ENCODE measurements around the gene SLX4IP.
A peak's percentile ranks its signal among the peaks of the same experiment; 100 is the strongest.

Gene SLX4IP

DNA sequence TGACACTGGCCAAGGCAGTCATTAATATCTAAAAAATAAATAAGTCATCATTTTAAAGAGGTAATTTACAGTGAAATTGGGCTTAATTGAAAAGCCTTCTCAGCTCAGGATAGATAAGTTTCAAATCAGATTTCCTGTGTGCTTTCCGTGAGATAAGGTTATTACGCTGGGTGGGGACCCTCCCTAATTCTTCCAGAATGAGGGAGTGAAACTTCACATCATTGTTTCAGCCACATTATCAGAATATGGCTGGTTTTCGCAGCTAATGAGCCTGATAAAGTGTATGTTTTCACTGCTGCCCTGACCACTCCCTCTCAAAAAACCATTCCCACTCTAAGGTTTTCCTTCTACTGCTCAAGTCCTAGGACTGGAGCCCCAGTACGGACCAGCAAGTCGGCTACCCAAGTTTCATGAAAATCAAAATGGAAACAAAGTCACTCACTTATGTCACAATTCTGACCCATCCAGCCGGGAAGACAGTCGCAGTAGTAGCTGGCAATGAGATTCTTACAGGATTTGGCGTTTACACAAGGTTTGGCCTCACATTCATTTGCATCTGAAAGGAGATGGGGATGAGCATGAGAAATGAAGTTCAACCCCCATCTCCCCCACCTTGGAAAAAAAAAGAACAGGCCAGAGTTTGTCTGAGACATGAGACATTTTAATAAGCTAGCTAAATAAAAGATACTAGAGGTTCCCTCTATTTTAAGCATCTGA lies 214.1 kb downstream of the SLX4IP start:
- Histone ChIP-seq H2BK120ac (ENCODE audit: low read depth, low read length) (no peak overlapping the region), H3K27me3 (ENCODE audit: insufficient read depth, low read length, poor library complexity) (no peaks in the 10 kb centered on the region), H3K18ac (ENCODE audit: low read length) (no peak overlapping the region), H3K56ac (ENCODE audit: low read length) (no peak overlapping the region), H3K79me1 (ENCODE audit: low read length) (peaks cover 2% of the 10 kb centered on the region), H3K4me3 (ENCODE audit: low read length) (no peak overlapping the region), H2BK5ac (ENCODE audit: low read length) (peak overlapping the region; percentile 36), H4K5ac (ENCODE audit: low read length) (no peak overlapping the region), H3K4me2 (ENCODE audit: low read length) (peak overlapping the region; percentile 8), H3K9ac (ENCODE audit: low read length) (no peak overlapping the region), H3K4ac (ENCODE audit: low read depth, low read length) (no peak overlapping the region), H2AK5ac (ENCODE audit: low read length) (no peak overlapping the region), H2BK15ac (replicated peaks; ENCODE audit: low read depth) (no peak overlapping the region), H3K27ac (ENCODE audit: low read depth, low read length) (no peak overlapping the region), H3K79me2 (ENCODE audit: control insufficient read depth, insufficient read depth, low read length) (no peaks in the 10 kb centered on the region), H3K36me3 (ENCODE audit: control insufficient read depth, insufficient read depth, low read length) (no peaks in the 10 kb centered on the region), H3K23ac (ENCODE audit: low read length) (no peak overlapping the region), H4K8ac (ENCODE audit: low read depth, low read length) (no peak overlapping the region), H3K4me1 (ENCODE audit: control insufficient read depth, low read depth, low read length) (peaks cover 20% of the 10 kb centered on the region)
- WGBS (ENCODE audit: extremely low coverage, insufficient coverage, low lambda C conversion rate): no CpG with 5 or more reads among the region's 8 CpGs
- DNase-seq: peak; percentile 58

DNA sequence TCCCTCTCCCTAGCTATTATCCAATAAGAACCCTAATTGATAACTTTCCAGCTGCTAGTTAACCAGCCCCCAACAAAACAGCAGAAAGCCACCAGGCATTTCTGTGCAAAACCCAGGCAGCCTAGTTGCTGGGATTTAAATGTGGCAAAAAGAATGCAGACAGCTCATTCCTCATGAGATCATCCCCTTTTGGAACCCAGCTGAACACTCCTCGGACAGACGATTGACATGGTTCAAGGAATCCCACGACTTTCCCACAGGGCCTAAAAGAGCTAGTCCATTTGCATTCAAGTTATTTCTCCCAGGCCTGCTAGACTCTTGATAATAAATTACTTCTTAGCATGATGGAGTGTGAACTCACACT lies 214.7 kb downstream of the SLX4IP start:
- Histone ChIP-seq H3K23ac (ENCODE audit: low read length) (no peak overlapping the region), H3K9ac (ENCODE audit: low read length) (no peak overlapping the region), H2BK120ac (ENCODE audit: low read depth, low read length) (no peak overlapping the region), H2AK5ac (ENCODE audit: low read length) (no peak overlapping the region), H3K27me3 (ENCODE audit: insufficient read depth, low read length, poor library complexity) (no peaks in the 10 kb centered on the region), H3K4ac (ENCODE audit: low read depth, low read length) (no peak overlapping the region), H3K56ac (ENCODE audit: low read length) (no peak overlapping the region), H3K4me3 (ENCODE audit: low read length) (no peak overlapping the region), H4K5ac (ENCODE audit: low read length) (no peak overlapping the region), H3K36me3 (ENCODE audit: control insufficient read depth, insufficient read depth, low read length) (no peaks in the 10 kb centered on the region), H4K8ac (ENCODE audit: low read depth, low read length) (no peak overlapping the region), H3K79me2 (ENCODE audit: control insufficient read depth, insufficient read depth, low read length) (no peaks in the 10 kb centered on the region), H3K27ac (ENCODE audit: low read depth, low read length) (no peak overlapping the region), H3K4me1 (ENCODE audit: control insufficient read depth, low read depth, low read length) (peaks cover 25% of the 10 kb centered on the region), H3K4me2 (ENCODE audit: low read length) (no peak overlapping the region), H3K79me1 (ENCODE audit: low read length) (peaks cover 2% of the 10 kb centered on the region), H2BK5ac (ENCODE audit: low read length) (no peak overlapping the region), H3K18ac (ENCODE audit: low read length) (no peak overlapping the region), H2BK15ac (replicated peaks; ENCODE audit: low read depth) (no peak overlapping the region)
- WGBS (ENCODE audit: extremely low coverage, insufficient coverage, low lambda C conversion rate): no CpG with 5 or more reads among the region's 3 CpGs
- no peak for DNase-seq

DNA sequence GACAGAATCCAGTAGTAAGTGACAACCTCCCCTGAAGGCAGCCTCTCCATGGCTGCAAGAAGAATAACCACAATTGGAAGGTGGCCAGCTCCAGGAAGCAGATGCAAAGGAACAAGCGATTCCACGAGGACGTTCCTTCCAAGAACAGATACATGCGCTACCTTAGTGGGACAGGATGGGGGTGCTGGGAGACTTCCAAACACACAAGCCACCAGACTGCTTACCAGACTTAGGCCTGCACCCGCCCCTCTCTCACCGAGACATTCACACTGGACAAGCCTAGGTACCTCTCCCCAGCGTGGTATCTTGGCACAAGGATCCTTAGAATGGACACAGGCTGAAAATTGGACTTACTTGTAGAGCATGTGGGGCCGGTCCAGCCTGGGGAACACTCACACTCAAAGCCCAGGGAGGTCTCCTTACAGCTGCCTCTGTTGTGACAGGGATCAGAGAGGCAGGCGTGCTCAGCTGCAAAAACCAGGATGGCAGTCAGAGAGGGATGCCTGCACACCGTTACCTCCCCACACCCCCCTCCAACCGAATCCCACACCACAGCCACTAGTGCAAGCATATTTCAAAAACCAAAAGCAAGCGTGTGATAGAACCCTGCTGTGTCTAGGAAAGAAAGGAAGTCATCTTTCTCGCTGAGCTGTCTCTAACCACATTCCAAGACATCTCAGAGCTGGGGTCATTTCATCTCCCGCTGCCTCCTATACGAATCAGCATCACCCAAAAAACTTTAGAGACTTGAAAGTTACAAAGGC lies 216.3 kb downstream of the SLX4IP start:
- H3K23ac ChIP-seq (ENCODE audit: low read length): no peak overlapping the region
- H3K27ac ChIP-seq (ENCODE audit: low read depth, low read length): no peak overlapping the region
- no peak overlapping the region for H3K56ac ChIP-seq (ENCODE audit: low read length)
- no peaks in the 10 kb centered on the region for H3K79me2 ChIP-seq (ENCODE audit: control insufficient read depth, insufficient read depth, low read length)
- H4K8ac ChIP-seq (ENCODE audit: low read depth, low read length): no peak overlapping the region
- H4K5ac ChIP-seq (ENCODE audit: low read length): no peak overlapping the region
- no peak overlapping the region for H3K4me3 ChIP-seq (ENCODE audit: low read length)
- no peak overlapping the region for H2BK15ac ChIP-seq (replicated peaks; ENCODE audit: low read depth)
- H3K18ac ChIP-seq (ENCODE audit: low read length): no peak overlapping the region
- no peak overlapping the region for H3K9ac ChIP-seq (ENCODE audit: low read length)
- H2BK5ac ChIP-seq (ENCODE audit: low read length): no peak overlapping the region
- DNase-seq: no peak
- H2AK5ac ChIP-seq (ENCODE audit: low read length): no peak overlapping the region
- no peaks in the 10 kb centered on the region for H3K27me3 ChIP-seq (ENCODE audit: insufficient read depth, low read length, poor library complexity)
- peaks cover 2% of the 10 kb centered on the region for H3K79me1 ChIP-seq (ENCODE audit: low read length)
- peaks cover 31% of the 10 kb centered on the region for H3K4me1 ChIP-seq (ENCODE audit: control insufficient read depth, low read depth, low read length)
- no peak overlapping the region for H3K4ac ChIP-seq (ENCODE audit: low read depth, low read length)
- H3K36me3 ChIP-seq (ENCODE audit: control insufficient read depth, insufficient read depth, low read length): no peaks in the 10 kb centered on the region
- H2BK120ac ChIP-seq (ENCODE audit: low read depth, low read length): no peak overlapping the region
- H3K4me2 ChIP-seq (ENCODE audit: low read length): no peak overlapping the region
- WGBS (ENCODE audit: extremely low coverage, insufficient coverage, low lambda C conversion rate): no CpG with 5 or more reads among the region's 15 CpGs

DNA sequence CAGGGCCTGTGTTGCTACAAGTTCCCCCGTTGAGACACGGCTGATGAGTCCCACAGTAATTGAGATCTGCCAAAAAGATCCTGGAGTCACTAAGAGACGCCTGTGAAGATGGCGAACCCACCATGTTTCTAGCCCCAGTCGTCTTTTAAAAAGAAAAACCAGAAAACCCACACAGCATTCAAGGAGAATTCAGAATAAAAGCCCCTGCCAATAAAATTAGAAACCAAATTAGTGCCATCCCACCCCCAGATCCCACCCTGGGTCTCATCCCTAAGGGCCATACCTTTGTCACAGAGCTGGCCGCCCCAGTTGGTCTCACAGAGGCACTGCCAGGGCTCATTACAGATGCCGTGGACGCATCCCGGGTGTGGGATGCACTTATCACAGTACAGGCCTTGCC lies 217.1 kb downstream of the SLX4IP start:
- H2BK120ac ChIP-seq (ENCODE audit: low read depth, low read length): no peak overlapping the region
- no peak overlapping the region for H3K4me3 ChIP-seq (ENCODE audit: low read length)
- H3K9ac ChIP-seq (ENCODE audit: low read length): no peak overlapping the region
- H3K79me1 ChIP-seq (ENCODE audit: low read length): peaks cover 2% of the 10 kb centered on the region
- H3K27me3 ChIP-seq (ENCODE audit: insufficient read depth, low read length, poor library complexity): no peaks in the 10 kb centered on the region
- no peaks in the 10 kb centered on the region for H3K36me3 ChIP-seq (ENCODE audit: control insufficient read depth, insufficient read depth, low read length)
- H3K23ac ChIP-seq (ENCODE audit: low read length): no peak overlapping the region
- H4K5ac ChIP-seq (ENCODE audit: low read length): no peak overlapping the region
- WGBS (ENCODE audit: extremely low coverage, insufficient coverage, low lambda C conversion rate): no CpG with 5 or more reads among the region's 9 CpGs
- DNase-seq: no peak
- peaks cover 33% of the 10 kb centered on the region for H3K4me1 ChIP-seq (ENCODE audit: control insufficient read depth, low read depth, low read length)
- no peak overlapping the region for H4K8ac ChIP-seq (ENCODE audit: low read depth, low read length)
- no peak overlapping the region for H2BK15ac ChIP-seq (replicated peaks; ENCODE audit: low read depth)
- no peak overlapping the region for H3K27ac ChIP-seq (ENCODE audit: low read depth, low read length)
- no peak overlapping the region for H2BK5ac ChIP-seq (ENCODE audit: low read length)
- no peaks in the 10 kb centered on the region for H3K79me2 ChIP-seq (ENCODE audit: control insufficient read depth, insufficient read depth, low read length)
- no peak overlapping the region for H3K4ac ChIP-seq (ENCODE audit: low read depth, low read length)
- H2AK5ac ChIP-seq (ENCODE audit: low read length): no peak overlapping the region
- H3K56ac ChIP-seq (ENCODE audit: low read length): no peak overlapping the region
- H3K18ac ChIP-seq (ENCODE audit: low read length): no peak overlapping the region
- H3K4me2 ChIP-seq (ENCODE audit: low read length): no peak overlapping the region

DNA sequence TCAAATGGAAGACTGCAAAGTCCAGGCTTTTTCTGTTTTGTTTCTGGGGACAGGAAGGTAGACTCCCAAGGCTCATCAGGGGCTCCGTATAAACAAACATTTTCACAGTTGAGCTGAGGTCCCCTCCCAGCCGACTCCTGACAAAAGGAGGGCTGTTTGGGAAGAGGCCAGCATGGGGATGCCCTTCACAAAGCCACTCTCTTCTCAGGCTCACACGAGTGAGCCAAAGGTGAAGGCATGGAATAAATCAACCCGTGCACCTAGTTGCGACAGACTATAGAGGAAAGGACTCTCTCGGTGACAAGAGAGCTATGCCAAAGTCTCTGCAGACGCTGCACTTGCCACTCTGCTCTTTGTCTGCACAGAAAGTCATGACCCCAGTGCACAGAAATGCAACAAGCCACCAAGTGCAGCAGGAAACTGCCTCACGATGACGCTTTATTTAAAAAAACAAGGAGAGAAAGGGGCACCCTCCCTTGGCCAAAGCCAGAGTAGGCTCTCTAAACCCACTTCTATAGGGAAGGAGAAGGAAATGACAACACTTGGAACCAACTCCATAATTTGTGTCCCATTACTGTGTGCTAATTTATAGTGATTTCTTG lies 217.7 kb downstream of the SLX4IP start:
- WGBS (ENCODE audit: extremely low coverage, insufficient coverage, low lambda C conversion rate): no CpG with 5 or more reads among the region's 9 CpGs
- Histone ChIP-seq H4K8ac (ENCODE audit: low read depth, low read length) (no peak overlapping the region), H3K23ac (ENCODE audit: low read length) (no peak overlapping the region), H2BK120ac (ENCODE audit: low read depth, low read length) (no peak overlapping the region), H3K4me2 (ENCODE audit: low read length) (no peak overlapping the region), H3K79me2 (ENCODE audit: control insufficient read depth, insufficient read depth, low read length) (no peaks in the 10 kb centered on the region), H3K4me3 (ENCODE audit: low read length) (no peak overlapping the region), H4K5ac (ENCODE audit: low read length) (no peak overlapping the region), H3K4me1 (ENCODE audit: control insufficient read depth, low read depth, low read length) (peaks cover 31% of the 10 kb centered on the region), H3K27me3 (ENCODE audit: insufficient read depth, low read length, poor library complexity) (no peaks in the 10 kb centered on the region), H2AK5ac (ENCODE audit: low read length) (no peak overlapping the region), H3K56ac (ENCODE audit: low read length) (no peak overlapping the region), H2BK5ac (ENCODE audit: low read length) (no peak overlapping the region), H3K79me1 (ENCODE audit: low read length) (peaks cover 2% of the 10 kb centered on the region), H3K4ac (ENCODE audit: low read depth, low read length) (no peak overlapping the region), H3K27ac (ENCODE audit: low read depth, low read length) (no peak overlapping the region), H2BK15ac (replicated peaks; ENCODE audit: low read depth) (no peak overlapping the region), H3K36me3 (ENCODE audit: control insufficient read depth, insufficient read depth, low read length) (no peaks in the 10 kb centered on the region), H3K9ac (ENCODE audit: low read length) (no peak overlapping the region), H3K18ac (ENCODE audit: low read length) (no peak overlapping the region)
- no peak for DNase-seq
